Measurements from ENCODE around the gene TREML4. TPM values are rescaled to one million over a fixed set of nuclear protein-coding genes. Genes with fewer than 3 reads are reported as not detected.

Gene TREML4
- total RNA-seq, result not detected

GRCh38 chr6:41228096-41228495 lies at the start of gene TREML4:
Gene TREML4, plus strand, starts transcription at chr6:41228349. Its CDS starts 79 bp downstream, at chr6:41228428.

GRCh38 chr6:41200901-41201763 lies 27.0 kb upstream of the TREML4 start, which contains the start of gene TREML2:
Gene TREML2, minus strand, starts transcription at chr6:41201149. Its CDS starts 141 bp downstream, at chr6:41201008.

GRCh38 chr6:41286544-41287346 lies 58.6 kb downstream of the TREML4 start, which contains the start of gene TREM1:
Gene TREM1, minus strand, starts transcription at chr6:41286682. Its CDS starts 27 bp downstream, at chr6:41286655.

Other genes with a start within 250 kb of the TREML4 start
- gene UNC5CL, start 189.1 kb upstream of the TREML4 start, total RNA-seq, result 1 to 10 TPM; 1.4 to 1.6 TPM
- gene TSPO2, start 185.9 kb upstream of the TREML4 start, total RNA-seq, result not detected
- not detected for gene APOBEC2, start 175.1 kb upstream of the TREML4 start, total RNA-seq
- 10 to 100 TPM; 30.1 to 31.7 TPM for gene OARD1, start 156.0 kb upstream of the TREML4 start, total RNA-seq
- 10 to 100 TPM; 34.2 to 35.3 TPM for gene NFYA, start 155.4 kb upstream of the TREML4 start, total RNA-seq
- not detected for gene TREML1, start 74.0 kb upstream of the TREML4 start, total RNA-seq
- not detected for gene TREM2, start 65.2 kb upstream of the TREML4 start, total RNA-seq
- gene TREML2, start 27.2 kb upstream of the TREML4 start, total RNA-seq, result 10 to 100 TPM; 35.3 to 36.5 TPM
- gene TREM1, start 58.3 kb downstream of the TREML4 start, total RNA-seq, result under 1 TPM; 0.26 to 0.53 TPM
- gene NCR2, start 107.3 kb downstream of the TREML4 start, total RNA-seq, result not detected

All from activated naive CD4-positive, alpha-beta T cell treated with anti-CD3 and anti-CD28 coated beads, Interleukin-2, amount 10 ng/mL, durations not matched to agents 5 hours and 36 hours (primary cell).